ENCODE results near the gene BCL2L14. TPM values are rescaled to one million over a fixed set of nuclear protein-coding genes. Genes with fewer than 3 reads are reported as not detected.

The BCL2L14 gene
- total and polyA plus RNA-seq, 2 of the 13 experiments (the other 11 are each of a cell fraction or from before 2014, with no cell fraction given), result 0.11 TPM; not detected in 1

GRCh38 chr12:12068751-12069150, 2.0 kb upstream of the BCL2L14 start:
- in situ Hi-C loops (cut with HindIII; ENCODE audit: extremely low pct_ligation_motif_present, low pct_unique_long_range_greater_than_20kb) (no loop called here), intact Hi-C loops (cut with micrococcal nuclease; ENCODE audit: unreplicated experiment) (no loop called here)
- Histone ChIP-seq H3K79me2 (ENCODE audit: insufficient read depth, low read length) (no peaks in the 10 kb centered on the region), H3K36me3 (replicated peaks in 1 of 2; ENCODE audit: control insufficient read depth in 1 of 2, insufficient read depth in 2 of 2, low read length in 2 of 2) (no peaks in the 10 kb centered on the region), H4K20me1 (ENCODE audit: insufficient read depth, low read length) (no peaks in the 10 kb centered on the region), H3K4me3 (replicated peaks in 1 of 3; ENCODE audit: insufficient read depth in 1 of 3, low read depth in 2 of 3, low read length in 3 of 3) (no peak overlapping the region), H2AFZ (ENCODE audit: low read length) (no peak overlapping the region), H3K27me3 (ENCODE audit: control insufficient read depth in 1 of 2, insufficient read depth in 2 of 2, low read length in 2 of 2) (peaks cover 5 to 21% of the 10 kb centered on the region in 2 experiments; a peak in 2 of 5 replicates), H3K9ac (ENCODE audit: insufficient read depth, low read depth, low read length) (no peak overlapping the region), H3K4me2 (ENCODE audit: low read depth, low read length) (no peak overlapping the region), H3K4me1 (ENCODE audit: insufficient read depth, low read length) (peaks cover 51% of the 10 kb centered on the region), H3K9me3 (ENCODE audit: low read length) (no peaks in the 10 kb centered on the region), H3K27ac (ENCODE audit: extremely low read length, insufficient read depth, low read length) (no peak overlapping the region)
- ChIA-PET CTCF (ENCODE audit: low intra/inter-chr PET ratio, low total read pairs) (no interaction called here), POLR2A (no interaction called here)
- ATAC-seq, result no peak
- FAIRE-seq, result no peak
- WGBS (ENCODE audit: low lambda C conversion rate), result 78% methylated on average over 6 of the region's 6 CpGs
- no TSS peak for BruUV-seq (replicated peaks)
- DNase-seq (ENCODE audit: low spot score), result no peak
- TF ChIP-seq CBX1 (IDR thresholded peaks at IDR 0.05; ENCODE audit: low read depth) (no peak), ZSCAN25 (CRISPR knock-in tag; IDR thresholded peaks at IDR 0.05) (no peak), ARID5B (CRISPR knock-in tag; IDR thresholded peaks at IDR 0.05) (no peak), ZNF724P (CRISPR knock-in tag; IDR thresholded peaks at IDR 0.05; ENCODE audit: borderline replicate concordance) (no peak), RBFOX2 (IDR thresholded peaks at IDR 0.05; ENCODE audit: low read depth, low read length) (no peak), ZHX2 (IDR thresholded peaks at IDR 0.05; ENCODE audit: low read depth) (no peak), ZHX2 (CRISPR knock-in tag; IDR thresholded peaks at IDR 0.05; ENCODE audit: borderline replicate concordance) (no peak), LRRFIP1 (CRISPR knock-in tag; conservative IDR thresholded peaks at IDR 0.05) (no peak), ZNF691 (CRISPR knock-in tag; IDR thresholded peaks at IDR 0.05; ENCODE audit: borderline replicate concordance, low read depth) (no peak), ZNF253 (CRISPR knock-in tag; IDR thresholded peaks at IDR 0.05; ENCODE audit: borderline replicate concordance) (no peak), DRAP1 (CRISPR knock-in tag; IDR thresholded peaks at IDR 0.05) (no peak)
